Measurements from ENCODE around the gene GNA14. TPM values are rescaled to one million over a fixed set of nuclear protein-coding genes. Genes with fewer than 3 reads are reported as not detected.
"Not testable (repeated sequence)": the region's sequence is repeated elsewhere in the genome, so short reads cannot be mapped to it uniquely, and the experiment has no call there.

GNA14 gene
- total RNA-seq, 1 experiment from 2014 or later = 0.25 TPM

DNA sequence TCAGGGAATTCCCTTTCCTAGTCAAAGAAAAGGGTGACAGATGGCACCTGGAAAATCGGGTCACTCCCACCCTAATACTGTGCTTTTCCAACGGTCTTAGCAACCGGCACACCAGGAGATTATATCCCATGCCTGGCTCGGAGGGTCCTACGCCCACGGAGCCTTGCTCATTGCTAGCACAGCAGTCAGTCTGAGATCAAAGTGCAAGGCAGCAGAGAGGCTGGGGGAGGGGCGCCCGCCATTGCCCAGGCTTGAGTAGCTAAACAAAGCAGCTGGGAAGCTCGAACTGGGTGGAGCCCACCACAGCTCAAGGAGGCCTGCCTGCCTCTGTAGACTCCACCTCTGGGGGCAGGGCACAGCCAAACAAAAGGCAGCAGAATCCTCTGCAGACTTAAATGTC is 239.6 kb downstream of the GNA14 start:
- H3K27ac ChIP-seq (ENCODE audit: low read depth, low read length); H4K20me1 ChIP-seq (ENCODE audit: insufficient read depth); ATAC-seq; H3K36me3 ChIP-seq (ENCODE audit: control insufficient read depth in 1 of 2, insufficient read depth in 2 of 2, low read length in 2 of 2); BruUV-seq (replicated peaks); CTCF ChIA-PET; H3K9ac ChIP-seq (ENCODE audit: low read length); intact Hi-C loops (cut with micrococcal nuclease); DNase-seq (ENCODE audit: low read depth, low spot score); H3K9me3 ChIP-seq (ENCODE audit: control insufficient read depth in 1 of 2, insufficient read depth in 1 of 2, low read depth in 1 of 2, low read length in 2 of 2); H3K79me2 ChIP-seq (ENCODE audit: insufficient read depth, low read length); RAD21 ChIA-PET (ENCODE audit: low non-redundant PET in 1 of 2, low total read pairs in 2 of 2, uncharacterized antibody in 2 of 2, unreplicated experiment in 2 of 2); H3K9me2 ChIP-seq (ENCODE audit: insufficient read depth); H3K4me3 ChIP-seq (replicated peaks in 1 of 2; ENCODE audit: low read depth in 1 of 2, low read length in 2 of 2); H3K27me3 ChIP-seq (ENCODE audit: insufficient read depth, low read length); POLR2A ChIA-PET; H2AFZ ChIP-seq (ENCODE audit: low read depth, low read length, poor library complexity, severe bottlenecking); H3K4me1 ChIP-seq (ENCODE audit: control insufficient read depth in 1 of 2, insufficient read depth in 2 of 2, low read length in 2 of 2); H3K4me2 ChIP-seq (ENCODE audit: low read length): not testable (repeated sequence)

DNA sequence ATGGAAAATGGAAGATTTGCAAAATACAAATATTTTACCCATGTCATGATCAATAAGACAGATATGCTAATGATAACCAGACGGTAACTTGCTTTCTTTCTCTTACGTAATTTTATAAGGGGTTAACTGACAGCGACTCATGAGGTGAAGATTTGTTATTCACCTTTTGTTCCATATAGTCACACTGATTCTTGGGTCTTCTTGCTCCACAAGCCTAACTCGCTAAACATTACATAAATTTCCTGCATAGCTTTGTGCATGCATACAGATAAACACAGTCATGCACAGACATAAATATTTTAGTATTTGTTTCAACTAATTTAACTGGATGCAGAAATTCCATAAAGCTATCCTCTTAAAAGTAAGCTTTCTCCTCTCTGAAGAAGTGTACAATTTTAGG is 244.9 kb downstream of the GNA14 start:
- intact Hi-C loops (cut with micrococcal nuclease) = no loop called here
- TF ChIP-seq, protein P1, sequence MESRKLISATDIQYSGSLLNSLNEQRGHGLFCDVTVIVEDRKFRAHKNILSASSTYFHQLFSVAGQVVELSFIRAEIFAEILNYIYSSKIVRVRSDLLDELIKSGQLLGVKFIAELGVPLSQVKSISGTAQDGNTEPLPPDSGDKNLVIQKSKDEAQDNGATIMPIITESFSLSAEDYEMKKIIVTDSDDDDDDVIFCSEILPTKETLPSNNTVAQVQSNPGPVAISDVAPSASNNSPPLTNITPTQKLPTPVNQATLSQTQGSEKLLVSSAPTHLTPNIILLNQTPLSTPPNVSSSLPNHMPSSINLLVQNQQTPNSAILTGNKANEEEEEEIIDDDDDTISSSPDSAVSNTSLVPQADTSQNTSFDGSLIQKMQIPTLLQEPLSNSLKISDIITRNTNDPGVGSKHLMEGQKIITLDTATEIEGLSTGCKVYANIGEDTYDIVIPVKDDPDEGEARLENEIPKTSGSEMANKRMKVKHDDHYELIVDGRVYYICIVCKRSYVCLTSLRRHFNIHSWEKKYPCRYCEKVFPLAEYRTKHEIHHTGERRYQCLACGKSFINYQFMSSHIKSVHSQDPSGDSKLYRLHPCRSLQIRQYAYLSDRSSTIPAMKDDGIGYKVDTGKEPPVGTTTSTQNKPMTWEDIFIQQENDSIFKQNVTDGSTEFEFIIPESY (IDR thresholded peaks at IDR 0.05; ENCODE audit: extremely low read depth, insufficient replicate concordance, low read length) = no peak
- TF ChIP-seq, protein P2, sequence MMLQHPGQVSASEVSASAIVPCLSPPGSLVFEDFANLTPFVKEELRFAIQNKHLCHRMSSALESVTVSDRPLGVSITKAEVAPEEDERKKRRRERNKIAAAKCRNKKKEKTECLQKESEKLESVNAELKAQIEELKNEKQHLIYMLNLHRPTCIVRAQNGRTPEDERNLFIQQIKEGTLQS (IDR thresholded peaks at IDR 0.05) = no peak
- TF ChIP-seq YY1 (IDR thresholded peaks at IDR 0.05; ENCODE audit: extremely low read depth, insufficient replicate concordance, low read depth, low read length) (no peak), SRF (IDR thresholded peaks at IDR 0.05; ENCODE audit: low read depth) (no peak), CEBPB (IDR thresholded peaks at IDR 0.05; ENCODE audit: low read depth) (no peak), ZFX (IDR thresholded peaks at IDR 0.05) (no peak), POLR2AphosphoS5 (IDR thresholded peaks at IDR 0.05; ENCODE audit: low read depth, low read length) (no peak), JUND (IDR thresholded peaks at IDR 0.05) (no peak)
- TF ChIP-seq, protein P3, sequence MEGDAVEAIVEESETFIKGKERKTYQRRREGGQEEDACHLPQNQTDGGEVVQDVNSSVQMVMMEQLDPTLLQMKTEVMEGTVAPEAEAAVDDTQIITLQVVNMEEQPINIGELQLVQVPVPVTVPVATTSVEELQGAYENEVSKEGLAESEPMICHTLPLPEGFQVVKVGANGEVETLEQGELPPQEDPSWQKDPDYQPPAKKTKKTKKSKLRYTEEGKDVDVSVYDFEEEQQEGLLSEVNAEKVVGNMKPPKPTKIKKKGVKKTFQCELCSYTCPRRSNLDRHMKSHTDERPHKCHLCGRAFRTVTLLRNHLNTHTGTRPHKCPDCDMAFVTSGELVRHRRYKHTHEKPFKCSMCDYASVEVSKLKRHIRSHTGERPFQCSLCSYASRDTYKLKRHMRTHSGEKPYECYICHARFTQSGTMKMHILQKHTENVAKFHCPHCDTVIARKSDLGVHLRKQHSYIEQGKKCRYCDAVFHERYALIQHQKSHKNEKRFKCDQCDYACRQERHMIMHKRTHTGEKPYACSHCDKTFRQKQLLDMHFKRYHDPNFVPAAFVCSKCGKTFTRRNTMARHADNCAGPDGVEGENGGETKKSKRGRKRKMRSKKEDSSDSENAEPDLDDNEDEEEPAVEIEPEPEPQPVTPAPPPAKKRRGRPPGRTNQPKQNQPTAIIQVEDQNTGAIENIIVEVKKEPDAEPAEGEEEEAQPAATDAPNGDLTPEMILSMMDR (IDR thresholded peaks at IDR 0.05 in 2 of 3, conservative IDR thresholded peaks at IDR 0.05 in 1 of 3; ENCODE audit: borderline replicate concordance in 1 of 3, insufficient read depth in 1 of 3, low read depth in 2 of 3, low read length in 2 of 3) = no peak

More for the DNA sequence above, 244.9 kb downstream of the GNA14 start:
- Histone ChIP-seq H3K27ac (ENCODE audit: low read depth, low read length) (no peak overlapping the region), H3K4me2 (ENCODE audit: low read length) (no peak overlapping the region), H3K27me3 (ENCODE audit: insufficient read depth, low read length) (no peaks in the 10 kb centered on the region), H3K9me3 (ENCODE audit: control insufficient read depth in 1 of 2, insufficient read depth in 1 of 2, low read depth in 1 of 2, low read length in 2 of 2) (no peaks in the 10 kb centered on the region), H2AFZ (ENCODE audit: low read depth, low read length, poor library complexity, severe bottlenecking) (no peak overlapping the region), H3K9me2 (ENCODE audit: insufficient read depth) (no peaks in the 10 kb centered on the region), H3K4me3 (replicated peaks in 1 of 2; ENCODE audit: low read depth in 1 of 2, low read length in 2 of 2) (no peak overlapping the region), H3K79me2 (ENCODE audit: insufficient read depth, low read length) (no peaks in the 10 kb centered on the region), H3K4me1 (ENCODE audit: control insufficient read depth in 1 of 2, insufficient read depth in 2 of 2, low read length in 2 of 2) (no peaks in the 10 kb centered on the region), H4K20me1 (ENCODE audit: insufficient read depth) (no peaks in the 10 kb centered on the region), H3K36me3 (ENCODE audit: control insufficient read depth in 1 of 2, insufficient read depth in 2 of 2, low read length in 2 of 2) (0 out of 4 replicates have a peak, but pooled peaks cover 0 to 5% of the 10 kb centered on the region in 2 experiments), H3K9ac (ENCODE audit: low read length) (no peak overlapping the region)
- no TSS peak for BruUV-seq (replicated peaks)
- RAD21 ChIA-PET (ENCODE audit: low non-redundant PET in 1 of 2, low total read pairs in 2 of 2, uncharacterized antibody in 2 of 2, unreplicated experiment in 2 of 2) = no interaction called here
- POLR2A ChIA-PET = no interaction called here
- DNase-seq (ENCODE audit: low read depth, low spot score) (no peak), ATAC-seq (no peak)
- CTCF ChIA-PET = no interaction called here
